Measurements from ENCODE around the gene SPOCK2. TPM values are rescaled to one million over a fixed set of nuclear protein-coding genes. Genes with fewer than 3 reads are reported as not detected.

SPOCK2 gene
- polyA plus RNA-seq, 1 donor from 2014 or later = 5.6 TPM

DNA sequence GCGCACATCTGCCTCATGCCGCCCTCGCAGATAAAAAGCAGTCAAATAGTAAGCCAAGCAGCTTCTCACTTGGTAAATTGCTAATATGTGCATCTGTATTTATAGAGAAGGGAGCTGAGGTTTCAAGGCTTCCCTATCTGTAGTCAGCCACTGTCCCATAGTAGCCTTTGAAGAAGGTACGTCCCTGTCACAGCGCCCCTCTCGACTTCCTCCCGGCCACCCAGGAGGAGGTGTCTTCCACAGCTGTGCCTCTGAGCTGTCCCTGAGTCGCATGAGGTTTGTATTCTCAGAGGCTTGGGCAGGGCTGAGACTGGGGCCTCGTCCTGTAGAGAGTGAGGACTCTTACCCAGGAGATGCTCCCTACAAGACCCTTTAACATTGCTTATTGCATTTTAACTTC lies 49.0 kb downstream of the SPOCK2 start:
- Histone ChIP-seq H2AFZ (ENCODE audit: low read depth, low read length) (no peak overlapping the region), H3K9ac (ENCODE audit: low read length) (no peak overlapping the region), H3F3A (ENCODE audit: insufficient read depth, low read length, poor library complexity, severe bottlenecking) (no peaks in the 10 kb centered on the region), H3K36me3 (ENCODE audit: insufficient read depth, low read length) (no peaks in the 10 kb centered on the region), H4K20me1 (ENCODE audit: insufficient read depth) (no peaks in the 10 kb centered on the region), H3K27me3 (ENCODE audit: insufficient read depth, low read depth, low read length) (no peaks in the 10 kb centered on the region), H3K4me2 (ENCODE audit: low read length) (no peak overlapping the region), H3K79me2 (replicated peaks; ENCODE audit: insufficient read depth, low read length) (no peaks in the 10 kb centered on the region), H3K9me2 (ENCODE audit: insufficient read depth, low read length) (no peaks in the 10 kb centered on the region), H3K4me3 (ENCODE audit: low read length) (no peak overlapping the region), H3K9me3 (ENCODE audit: low read length) (no peaks in the 10 kb centered on the region), H3K27ac (ENCODE audit: low read length) (no peak overlapping the region)
- TF ChIP-seq EZH2 (IDR thresholded peaks at IDR 0.05; ENCODE audit: borderline replicate concordance, insufficient read depth, low read length, poor library complexity, severe bottlenecking) = no peak
- no peak for TF ChIP-seq TAF1 (IDR thresholded peaks at IDR 0.05; ENCODE audit: low read depth)
- TF ChIP-seq, protein P1, sequence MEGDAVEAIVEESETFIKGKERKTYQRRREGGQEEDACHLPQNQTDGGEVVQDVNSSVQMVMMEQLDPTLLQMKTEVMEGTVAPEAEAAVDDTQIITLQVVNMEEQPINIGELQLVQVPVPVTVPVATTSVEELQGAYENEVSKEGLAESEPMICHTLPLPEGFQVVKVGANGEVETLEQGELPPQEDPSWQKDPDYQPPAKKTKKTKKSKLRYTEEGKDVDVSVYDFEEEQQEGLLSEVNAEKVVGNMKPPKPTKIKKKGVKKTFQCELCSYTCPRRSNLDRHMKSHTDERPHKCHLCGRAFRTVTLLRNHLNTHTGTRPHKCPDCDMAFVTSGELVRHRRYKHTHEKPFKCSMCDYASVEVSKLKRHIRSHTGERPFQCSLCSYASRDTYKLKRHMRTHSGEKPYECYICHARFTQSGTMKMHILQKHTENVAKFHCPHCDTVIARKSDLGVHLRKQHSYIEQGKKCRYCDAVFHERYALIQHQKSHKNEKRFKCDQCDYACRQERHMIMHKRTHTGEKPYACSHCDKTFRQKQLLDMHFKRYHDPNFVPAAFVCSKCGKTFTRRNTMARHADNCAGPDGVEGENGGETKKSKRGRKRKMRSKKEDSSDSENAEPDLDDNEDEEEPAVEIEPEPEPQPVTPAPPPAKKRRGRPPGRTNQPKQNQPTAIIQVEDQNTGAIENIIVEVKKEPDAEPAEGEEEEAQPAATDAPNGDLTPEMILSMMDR (IDR thresholded peaks at IDR 0.05; ENCODE audit: poor library complexity, severe bottlenecking) = no peak
- TF ChIP-seq RAD21 (conservative IDR thresholded peaks at IDR 0.05) = no peak
- TF ChIP-seq, protein P2, sequence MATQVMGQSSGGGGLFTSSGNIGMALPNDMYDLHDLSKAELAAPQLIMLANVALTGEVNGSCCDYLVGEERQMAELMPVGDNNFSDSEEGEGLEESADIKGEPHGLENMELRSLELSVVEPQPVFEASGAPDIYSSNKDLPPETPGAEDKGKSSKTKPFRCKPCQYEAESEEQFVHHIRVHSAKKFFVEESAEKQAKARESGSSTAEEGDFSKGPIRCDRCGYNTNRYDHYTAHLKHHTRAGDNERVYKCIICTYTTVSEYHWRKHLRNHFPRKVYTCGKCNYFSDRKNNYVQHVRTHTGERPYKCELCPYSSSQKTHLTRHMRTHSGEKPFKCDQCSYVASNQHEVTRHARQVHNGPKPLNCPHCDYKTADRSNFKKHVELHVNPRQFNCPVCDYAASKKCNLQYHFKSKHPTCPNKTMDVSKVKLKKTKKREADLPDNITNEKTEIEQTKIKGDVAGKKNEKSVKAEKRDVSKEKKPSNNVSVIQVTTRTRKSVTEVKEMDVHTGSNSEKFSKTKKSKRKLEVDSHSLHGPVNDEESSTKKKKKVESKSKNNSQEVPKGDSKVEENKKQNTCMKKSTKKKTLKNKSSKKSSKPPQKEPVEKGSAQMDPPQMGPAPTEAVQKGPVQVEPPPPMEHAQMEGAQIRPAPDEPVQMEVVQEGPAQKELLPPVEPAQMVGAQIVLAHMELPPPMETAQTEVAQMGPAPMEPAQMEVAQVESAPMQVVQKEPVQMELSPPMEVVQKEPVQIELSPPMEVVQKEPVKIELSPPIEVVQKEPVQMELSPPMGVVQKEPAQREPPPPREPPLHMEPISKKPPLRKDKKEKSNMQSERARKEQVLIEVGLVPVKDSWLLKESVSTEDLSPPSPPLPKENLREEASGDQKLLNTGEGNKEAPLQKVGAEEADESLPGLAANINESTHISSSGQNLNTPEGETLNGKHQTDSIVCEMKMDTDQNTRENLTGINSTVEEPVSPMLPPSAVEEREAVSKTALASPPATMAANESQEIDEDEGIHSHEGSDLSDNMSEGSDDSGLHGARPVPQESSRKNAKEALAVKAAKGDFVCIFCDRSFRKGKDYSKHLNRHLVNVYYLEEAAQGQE (IDR thresholded peaks at IDR 0.05; ENCODE audit: borderline replicate concordance) = no peak
- no peak for TF ChIP-seq SMC3 (conservative IDR thresholded peaks at IDR 0.05; ENCODE audit: poor library complexity)
- TF ChIP-seq MXI1 (conservative IDR thresholded peaks at IDR 0.05; ENCODE audit: poor library complexity, severe bottlenecking) = no peak
- TF ChIP-seq EP300 (conservative IDR thresholded peaks at IDR 0.05; ENCODE audit: poor library complexity, severe bottlenecking) = no peak
- TF ChIP-seq POLR2AphosphoS5 (IDR thresholded peaks at IDR 0.05) = no peak

DNA sequence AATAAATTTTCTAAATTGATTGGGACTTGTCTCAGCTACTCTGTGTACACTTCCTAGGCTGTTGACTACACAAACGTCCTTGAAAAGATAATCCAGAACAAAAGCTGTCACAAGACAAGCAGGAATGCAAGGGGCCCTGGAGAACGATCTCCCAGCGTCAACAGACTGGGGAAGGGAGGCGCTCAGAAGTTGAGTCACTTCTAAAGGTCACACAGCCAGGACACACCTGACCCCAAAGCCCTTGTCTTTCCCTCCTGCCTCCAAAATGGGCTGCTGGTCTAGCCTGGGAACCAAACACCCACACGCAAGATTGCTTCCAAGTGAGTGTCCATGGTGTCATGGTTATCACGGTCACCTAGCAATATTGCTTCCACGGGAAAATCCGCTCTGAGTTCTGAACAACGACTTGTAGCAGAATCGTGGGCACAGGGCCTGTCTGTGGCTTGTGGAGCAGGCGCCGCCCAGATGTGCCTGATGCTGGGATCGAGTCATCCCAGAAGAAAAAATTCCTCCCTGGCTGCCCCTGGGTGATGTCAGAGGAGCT lies 49.8 kb downstream of the SPOCK2 start:
- no peaks in the 10 kb centered on the region for H3K9me3 ChIP-seq (ENCODE audit: low read length)
- H3K79me2 ChIP-seq (replicated peaks; ENCODE audit: insufficient read depth, low read length) = no peaks in the 10 kb centered on the region
- H4K20me1 ChIP-seq (ENCODE audit: insufficient read depth) = no peaks in the 10 kb centered on the region
- no peaks in the 10 kb centered on the region for H3K36me3 ChIP-seq (ENCODE audit: insufficient read depth, low read length)
- no peaks in the 10 kb centered on the region for H3K9me2 ChIP-seq (ENCODE audit: insufficient read depth, low read length)
- H2AFZ ChIP-seq (ENCODE audit: low read depth, low read length) = no peak overlapping the region
- no peak overlapping the region for H3K4me3 ChIP-seq (ENCODE audit: low read length)
- no peak for TF ChIP-seq POLR2AphosphoS5 (IDR thresholded peaks at IDR 0.05)
- TF ChIP-seq SMC3 (conservative IDR thresholded peaks at IDR 0.05; ENCODE audit: poor library complexity) = no peak
- no peak for TF ChIP-seq TAF1 (IDR thresholded peaks at IDR 0.05; ENCODE audit: low read depth)
- TF ChIP-seq, protein P1 (IDR thresholded peaks at IDR 0.05; ENCODE audit: poor library complexity, severe bottlenecking) = no peak
- no peak for TF ChIP-seq RAD21 (conservative IDR thresholded peaks at IDR 0.05)
- no peak for TF ChIP-seq EZH2 (IDR thresholded peaks at IDR 0.05; ENCODE audit: borderline replicate concordance, insufficient read depth, low read length, poor library complexity, severe bottlenecking)
- no peak for TF ChIP-seq MXI1 (conservative IDR thresholded peaks at IDR 0.05; ENCODE audit: poor library complexity, severe bottlenecking)
- TF ChIP-seq, protein P2 (IDR thresholded peaks at IDR 0.05; ENCODE audit: borderline replicate concordance) = no peak
- H3F3A ChIP-seq (ENCODE audit: insufficient read depth, low read length, poor library complexity, severe bottlenecking) = no peaks in the 10 kb centered on the region
- no peak overlapping the region for H3K27ac ChIP-seq (ENCODE audit: low read length)
- H3K4me2 ChIP-seq (ENCODE audit: low read length) = no peak overlapping the region
- no peak overlapping the region for H3K9ac ChIP-seq (ENCODE audit: low read length)
- no peaks in the 10 kb centered on the region for H3K27me3 ChIP-seq (ENCODE audit: insufficient read depth, low read depth, low read length)
